ENCODE results near the gene KCNK10.

Gene KCNK10, protein sequence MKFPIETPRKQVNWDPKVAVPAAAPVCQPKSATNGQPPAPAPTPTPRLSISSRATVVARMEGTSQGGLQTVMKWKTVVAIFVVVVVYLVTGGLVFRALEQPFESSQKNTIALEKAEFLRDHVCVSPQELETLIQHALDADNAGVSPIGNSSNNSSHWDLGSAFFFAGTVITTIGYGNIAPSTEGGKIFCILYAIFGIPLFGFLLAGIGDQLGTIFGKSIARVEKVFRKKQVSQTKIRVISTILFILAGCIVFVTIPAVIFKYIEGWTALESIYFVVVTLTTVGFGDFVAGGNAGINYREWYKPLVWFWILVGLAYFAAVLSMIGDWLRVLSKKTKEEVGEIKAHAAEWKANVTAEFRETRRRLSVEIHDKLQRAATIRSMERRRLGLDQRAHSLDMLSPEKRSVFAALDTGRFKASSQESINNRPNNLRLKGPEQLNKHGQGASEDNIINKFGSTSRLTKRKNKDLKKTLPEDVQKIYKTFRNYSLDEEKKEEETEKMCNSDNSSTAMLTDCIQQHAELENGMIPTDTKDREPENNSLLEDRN

DNA sequence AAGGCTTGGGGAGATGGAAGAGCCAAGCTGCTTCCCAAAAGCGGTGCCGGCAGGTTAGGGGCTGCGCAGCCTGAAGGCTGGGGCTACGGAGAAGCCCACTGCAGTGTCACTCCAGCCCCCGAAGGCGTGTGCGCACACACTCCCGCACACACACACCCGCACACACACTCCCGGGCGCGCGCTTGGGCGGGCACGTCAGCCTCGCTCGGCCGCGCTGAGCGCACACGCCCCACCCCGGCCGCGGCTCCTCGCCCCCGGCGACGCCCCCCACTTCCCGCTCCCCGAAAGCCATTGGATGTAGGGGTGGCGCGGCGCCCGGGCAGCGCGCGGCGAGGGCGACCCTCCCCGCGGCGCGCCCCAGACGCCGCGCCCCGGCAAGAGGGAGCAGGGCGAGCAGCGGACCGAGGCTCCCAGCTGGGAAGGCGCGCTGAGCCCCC is at the start of gene KCNK10:
Gene KCNK10 (minus strand): TSS at position 184 of the 437 bp plus-strand sequence. CDS start 471 bp downstream, outside the sequence.
- no peak for DNase-seq

DNA sequence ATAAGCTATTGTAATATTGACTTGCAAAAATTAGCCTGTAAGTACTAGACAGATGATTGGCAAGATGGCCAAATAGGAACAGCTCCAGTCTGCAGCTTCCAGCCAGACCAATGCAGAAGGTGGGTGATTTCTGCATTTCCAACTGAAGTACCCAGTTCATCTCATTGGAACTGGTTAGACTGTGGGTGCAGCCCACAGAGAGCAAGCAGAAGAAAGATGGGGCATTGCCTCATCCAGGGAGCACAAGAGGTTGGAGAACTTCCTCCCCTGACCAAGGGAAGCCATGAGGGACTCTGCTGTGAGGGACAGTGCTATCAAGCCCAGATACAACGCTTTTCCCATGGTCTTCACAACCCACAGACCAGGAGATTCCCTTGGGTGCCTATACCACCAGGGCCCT is 46.4 kb upstream of the KCNK10 start:
- DNase-seq, result no peak

DNA sequence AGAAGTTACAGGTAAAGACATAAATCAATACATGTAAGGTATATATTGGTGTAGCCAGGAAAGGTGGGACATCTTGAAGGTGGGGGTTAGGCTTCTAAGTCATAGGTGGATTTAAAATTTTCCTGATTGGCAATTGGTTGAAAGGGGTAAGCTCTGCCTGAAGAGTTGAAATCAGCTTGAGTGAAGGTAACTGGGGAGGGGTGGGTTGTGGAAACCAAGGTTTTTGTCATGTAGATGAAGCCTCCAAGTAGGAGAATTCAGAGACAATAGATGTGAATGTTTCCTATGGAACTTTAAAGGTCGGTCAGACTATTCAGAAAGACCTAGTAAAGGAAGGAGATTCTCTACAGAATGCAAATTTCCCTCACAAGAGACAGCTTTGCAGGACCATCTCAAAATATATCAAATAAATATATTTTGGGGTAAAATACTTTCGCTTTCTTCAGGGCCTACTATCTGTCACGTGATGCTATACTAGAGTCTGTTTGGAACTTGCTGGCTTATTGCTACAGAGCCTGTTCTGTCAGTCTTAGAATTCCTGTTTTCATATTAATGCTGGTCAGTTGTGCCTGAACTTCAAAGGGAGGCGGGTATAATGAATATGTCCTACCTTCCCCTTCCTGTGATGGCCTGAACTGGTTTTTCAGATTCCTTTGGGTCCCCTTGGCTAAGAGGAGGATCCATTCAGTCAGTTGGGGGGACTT is 41.8 kb upstream of the KCNK10 start:
- DNase-seq, result no peak

DNA sequence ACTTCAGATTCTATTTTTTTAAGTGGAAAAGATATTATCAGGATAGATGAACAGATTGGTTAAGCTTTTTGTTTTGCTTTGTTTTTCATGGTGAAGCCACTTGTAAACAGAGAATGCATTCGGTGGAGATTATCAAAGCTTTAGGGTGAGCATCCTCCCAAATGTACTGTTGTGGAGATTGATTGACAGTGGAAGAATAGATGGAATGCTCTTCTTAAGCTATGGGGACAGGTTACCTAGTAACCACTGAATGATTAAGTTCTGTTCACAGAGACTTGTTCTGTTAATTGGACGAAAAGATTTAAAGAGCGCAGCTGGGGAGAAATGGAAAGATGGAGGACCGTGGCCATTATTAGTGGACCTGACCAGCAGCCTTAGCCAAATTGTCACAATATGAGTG is 40.6 kb upstream of the KCNK10 start:
- no peak for DNase-seq

DNA sequence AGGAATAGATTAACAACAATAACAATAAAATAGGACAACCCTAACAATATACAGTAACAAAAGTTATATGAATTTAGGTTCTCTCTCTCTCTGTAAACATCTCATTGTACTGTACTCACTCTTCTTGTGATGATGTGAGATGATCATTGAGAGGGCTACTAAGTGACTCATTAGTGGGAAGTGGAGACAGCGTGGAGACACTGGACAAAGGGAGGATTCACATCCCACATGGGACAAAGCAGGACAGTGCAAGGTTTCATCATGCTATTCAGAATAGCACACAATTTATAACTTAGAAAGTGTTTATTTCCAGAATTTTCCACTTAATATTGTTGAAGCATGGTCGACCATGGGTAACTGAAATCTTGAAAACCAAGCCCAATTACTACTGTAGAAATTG is 36.4 kb upstream of the KCNK10 start:
- no peak for DNase-seq

DNA sequence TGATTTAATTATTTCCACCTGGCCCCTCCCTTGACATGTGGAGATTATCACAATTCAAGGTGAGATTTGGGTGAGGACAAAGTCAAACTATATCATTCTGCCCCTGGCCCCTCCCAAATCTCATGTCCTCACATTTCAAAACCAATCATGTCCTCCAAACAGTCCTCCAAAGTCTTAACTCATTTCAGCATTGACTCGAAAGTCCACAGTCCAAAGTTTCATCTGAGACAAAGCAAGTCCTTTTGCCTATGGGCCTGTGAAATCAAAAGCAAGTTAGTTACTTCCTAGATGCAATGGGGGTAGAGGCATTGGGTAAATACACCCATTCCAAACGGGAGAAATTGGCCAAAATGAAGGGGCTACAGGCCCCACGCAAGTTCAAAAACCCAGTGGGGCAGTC is 31.3 kb upstream of the KCNK10 start:
- no peak for DNase-seq

DNA sequence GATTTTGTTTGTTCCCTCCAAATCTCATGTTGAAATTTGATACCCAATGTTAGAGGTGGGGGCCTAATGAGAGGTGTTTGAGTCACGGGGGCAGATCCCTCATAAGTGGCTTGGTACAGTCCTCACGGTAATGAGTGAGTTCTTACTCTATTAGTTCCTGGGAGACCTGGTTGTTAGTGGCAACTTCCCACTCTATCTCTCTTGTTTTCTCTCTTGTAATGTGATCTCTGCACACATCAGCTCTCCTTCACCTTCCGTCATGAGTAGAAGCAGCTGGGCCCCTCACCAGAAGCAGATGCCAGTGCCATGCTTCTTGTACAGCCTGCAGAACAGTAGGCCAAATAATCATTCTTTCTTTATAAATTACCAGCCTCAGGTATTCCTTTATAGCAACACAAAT is 29.6 kb upstream of the KCNK10 start:
- no peak for DNase-seq

DNA sequence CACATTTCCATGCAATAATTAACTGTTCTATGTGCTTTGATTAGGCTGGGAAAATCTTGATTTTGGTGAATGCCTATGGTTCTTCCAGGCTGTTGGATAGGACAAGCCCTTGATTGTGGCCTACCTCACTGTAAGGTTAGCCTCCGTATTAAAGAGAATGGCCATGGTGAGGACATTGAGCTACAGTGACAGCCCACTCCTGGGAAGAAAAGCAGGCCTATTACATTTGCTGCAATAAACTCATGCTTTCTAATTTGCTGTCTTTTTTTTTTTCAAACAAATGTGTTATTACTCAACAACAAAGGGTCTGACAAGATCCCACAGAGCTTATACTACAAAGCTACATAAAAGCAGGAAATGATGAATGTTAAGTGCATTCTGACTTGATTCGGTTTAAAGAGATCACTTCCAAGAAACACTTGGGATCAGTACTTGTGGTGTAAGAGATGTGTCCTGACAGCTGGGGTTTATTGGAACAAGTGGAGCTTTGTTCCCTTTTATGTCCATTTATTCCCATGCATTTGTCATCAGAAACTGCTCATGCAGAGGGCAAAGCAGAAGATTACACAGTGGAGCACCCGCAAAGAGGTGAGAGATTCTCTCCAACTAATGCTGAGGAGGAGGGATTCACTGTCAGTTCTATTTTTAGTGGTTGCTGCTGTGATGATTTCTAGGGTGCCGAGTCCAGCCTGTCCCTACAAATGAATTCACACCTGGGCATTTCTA is 29.1 kb upstream of the KCNK10 start:
- DNase-seq, result no peak

DNA sequence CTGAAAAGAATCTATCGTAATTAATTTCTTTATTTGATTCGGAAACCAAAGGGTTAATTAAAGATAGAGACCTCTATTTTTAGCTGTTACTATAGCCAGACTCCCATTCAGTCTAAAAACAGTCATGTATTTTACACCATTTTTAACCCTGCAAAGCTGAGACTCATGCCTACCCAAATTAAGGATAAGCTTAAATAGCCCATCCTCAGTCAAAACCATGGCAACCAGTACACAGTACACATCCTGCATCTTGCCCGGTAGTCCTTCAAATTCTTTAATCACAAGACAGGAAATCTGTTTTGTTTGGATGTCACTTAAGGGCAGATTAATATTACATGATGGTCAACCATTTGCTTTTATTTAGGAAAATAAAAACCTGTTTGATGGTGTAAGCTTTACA is 25.5 kb upstream of the KCNK10 start:
- no peak for DNase-seq

DNA sequence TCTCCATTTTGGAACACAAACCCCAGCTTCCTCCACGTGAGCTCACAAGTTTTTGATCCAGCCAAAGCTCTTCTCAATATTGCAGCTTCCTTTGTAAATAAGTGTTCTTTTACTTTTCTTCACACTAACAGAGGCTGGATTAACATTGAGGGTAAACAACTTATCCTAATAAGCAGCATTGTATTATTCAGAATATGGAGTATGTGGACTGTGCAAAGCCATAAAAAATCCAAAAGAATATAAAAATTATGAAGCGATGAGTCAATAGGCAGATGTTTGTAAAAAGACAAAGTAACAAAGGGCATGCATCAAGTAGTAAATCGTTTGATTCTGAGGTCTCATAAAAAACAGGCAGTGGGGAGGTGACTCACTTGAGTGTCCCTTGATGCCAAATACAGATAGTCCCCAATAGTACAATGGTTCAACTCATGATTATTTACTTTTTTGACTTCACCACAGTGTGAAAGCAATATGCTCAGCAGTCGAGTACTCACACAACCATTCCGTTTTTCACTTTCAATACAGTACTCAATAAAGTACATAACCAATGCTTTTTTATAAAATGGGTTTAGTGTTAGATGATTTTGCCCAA is 23.1 kb upstream of the KCNK10 start:
- DNase-seq, result no peak

DNA sequence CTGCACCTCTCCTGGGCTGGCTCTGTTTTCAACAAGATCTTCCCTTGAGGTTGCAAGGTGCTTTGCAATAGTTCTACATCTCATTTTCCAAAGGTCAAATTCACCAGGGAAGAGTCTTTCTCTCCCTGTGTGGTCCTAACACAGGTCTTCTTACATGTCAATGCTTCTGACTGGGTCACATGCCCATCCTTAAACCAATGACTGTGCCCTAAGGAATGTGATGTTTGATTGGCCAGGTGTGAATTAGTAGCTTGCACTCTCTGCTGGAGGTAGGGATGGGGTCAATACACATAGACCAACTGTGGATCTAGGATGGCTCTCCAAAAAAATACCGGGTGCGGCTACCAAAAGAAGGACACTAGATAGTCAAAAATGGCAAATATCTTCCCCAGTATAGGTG is 19.9 kb upstream of the KCNK10 start:
- no peak for DNase-seq

DNA sequence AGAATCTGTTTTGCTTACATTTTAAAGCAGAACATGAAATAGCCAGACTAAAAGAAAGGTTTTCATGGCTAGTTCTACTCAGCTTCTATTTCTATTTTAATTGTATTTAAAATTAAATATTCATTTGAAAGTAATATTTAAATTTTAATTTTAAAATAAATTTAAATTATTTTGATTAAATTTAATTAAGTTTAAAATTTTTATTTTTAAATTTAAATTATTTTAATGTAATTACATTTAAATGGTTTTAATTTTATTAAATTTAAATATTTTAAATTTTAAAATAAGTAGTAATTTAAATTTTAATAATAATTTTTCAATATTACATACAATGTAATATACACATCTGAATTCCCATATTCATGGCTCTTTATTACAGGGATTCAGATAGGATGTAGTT is 17.3 kb upstream of the KCNK10 start:
- no peak for DNase-seq

DNA sequence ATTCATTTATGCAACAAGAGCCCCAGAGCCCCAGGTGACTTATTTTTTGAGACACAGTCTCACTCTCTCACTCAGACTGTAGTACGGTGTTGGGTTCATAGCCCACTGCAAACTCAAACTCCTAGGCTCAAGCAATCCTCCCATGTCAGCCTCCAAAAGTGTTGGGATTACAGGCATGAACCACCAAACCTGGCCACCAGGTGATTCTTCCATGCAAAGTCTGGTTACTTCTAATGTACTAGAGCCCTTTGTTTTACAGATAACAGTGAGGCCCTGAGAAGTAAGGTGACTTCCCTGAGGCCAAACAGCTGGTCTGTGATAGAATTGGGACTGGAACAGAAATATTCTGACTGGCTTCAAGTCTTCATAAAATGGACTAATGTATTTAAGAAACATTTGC is 10.0 kb upstream of the KCNK10 start:
- no peak for DNase-seq

DNA sequence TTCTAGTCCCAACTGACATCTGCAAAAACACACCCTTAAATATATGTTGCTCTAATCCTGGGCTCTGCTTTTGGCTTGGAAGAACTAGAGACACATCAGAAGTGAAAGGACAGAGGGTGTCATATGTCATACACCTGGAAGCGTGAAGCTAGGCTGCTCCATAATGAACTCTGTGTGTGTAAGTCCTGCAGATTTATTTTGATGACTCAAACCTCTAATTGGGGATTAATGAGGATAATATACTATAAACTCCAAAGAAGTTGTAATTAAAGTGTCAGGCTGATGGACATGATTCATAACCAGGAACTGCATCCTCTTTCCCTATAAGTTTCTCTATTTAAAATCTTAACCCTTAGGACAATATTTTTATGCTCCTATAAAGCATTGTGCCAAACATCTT is 4.4 kb upstream of the KCNK10 start:
- DNase-seq, result no peak

DNA sequence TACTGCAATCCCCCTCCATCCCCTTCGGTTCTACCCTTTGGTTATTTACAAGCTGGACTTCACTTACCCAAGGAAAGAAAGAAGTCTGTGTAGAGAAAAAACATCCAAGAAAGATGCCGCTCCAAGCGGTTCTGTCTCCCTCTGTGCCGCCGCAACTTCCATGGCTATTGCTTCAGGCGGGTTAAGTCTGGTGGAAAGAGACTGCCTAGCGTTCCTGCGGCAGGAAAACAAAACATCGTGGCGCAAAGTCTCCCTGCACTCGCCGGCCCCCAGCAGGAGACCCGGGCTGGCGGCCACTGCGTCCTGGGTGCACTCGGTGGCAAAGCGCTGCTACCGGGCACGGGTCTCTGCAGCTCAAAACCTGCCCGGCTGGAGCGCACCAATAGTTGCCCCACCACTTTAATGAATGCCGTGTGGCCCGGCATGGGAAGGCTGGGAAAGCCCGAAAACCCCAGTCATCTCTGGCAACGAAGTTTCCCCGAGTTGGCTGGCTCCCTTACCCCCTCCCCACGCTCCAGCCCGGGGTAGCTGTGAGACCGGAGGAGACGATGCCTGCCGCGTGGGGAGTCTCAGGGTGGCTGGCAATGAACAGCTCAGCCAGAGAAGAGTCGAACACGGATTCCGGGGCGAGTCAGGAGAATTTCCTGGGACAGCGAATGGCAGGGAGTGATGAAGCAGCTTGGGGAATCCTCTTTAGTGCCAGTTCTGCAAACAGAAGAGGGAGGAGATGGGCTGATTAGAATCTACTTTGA is 3.5 kb upstream of the KCNK10 start:
- no peak for DNase-seq

DNA sequence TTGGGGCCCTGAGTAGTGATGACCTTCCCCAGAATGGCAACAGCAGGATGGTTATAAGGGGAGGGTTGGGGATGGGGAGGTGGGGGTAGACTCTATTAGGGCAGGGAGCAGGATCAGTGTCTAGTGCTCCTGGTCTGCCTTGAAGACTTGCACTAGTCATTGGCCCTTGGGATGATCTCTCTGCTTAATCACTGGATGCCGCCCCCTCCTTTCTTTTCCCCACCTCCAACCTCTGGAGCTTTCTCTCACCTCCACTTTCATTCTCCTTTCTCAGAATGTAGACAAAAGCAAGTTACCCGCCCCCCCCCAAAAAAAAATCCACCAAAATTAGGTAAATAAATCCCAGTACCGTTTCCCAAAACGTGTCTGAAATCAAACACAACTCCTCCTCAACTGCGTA is 2.8 kb upstream of the KCNK10 start:
- DNase-seq, result no peak

DNA sequence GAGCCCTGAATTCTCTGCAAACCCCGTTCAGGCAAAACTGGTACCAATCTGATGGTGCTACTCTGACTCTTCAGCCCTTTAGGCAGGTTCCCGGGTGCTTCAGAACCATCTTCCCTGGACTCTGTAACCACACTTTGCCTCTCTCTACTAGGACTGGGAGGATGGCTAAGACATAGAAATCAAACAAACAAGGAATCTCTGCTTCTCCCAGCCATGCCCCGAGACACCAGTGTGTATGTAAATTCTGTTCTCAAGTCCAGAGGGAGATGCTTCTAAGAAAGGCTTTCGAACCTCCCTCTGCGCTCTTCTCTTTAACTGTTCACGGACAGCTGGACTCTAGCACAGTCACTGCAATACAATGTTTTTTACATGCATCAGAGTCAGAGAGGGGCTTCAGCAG is 1.9 kb upstream of the KCNK10 start:
- no peak for DNase-seq

DNA sequence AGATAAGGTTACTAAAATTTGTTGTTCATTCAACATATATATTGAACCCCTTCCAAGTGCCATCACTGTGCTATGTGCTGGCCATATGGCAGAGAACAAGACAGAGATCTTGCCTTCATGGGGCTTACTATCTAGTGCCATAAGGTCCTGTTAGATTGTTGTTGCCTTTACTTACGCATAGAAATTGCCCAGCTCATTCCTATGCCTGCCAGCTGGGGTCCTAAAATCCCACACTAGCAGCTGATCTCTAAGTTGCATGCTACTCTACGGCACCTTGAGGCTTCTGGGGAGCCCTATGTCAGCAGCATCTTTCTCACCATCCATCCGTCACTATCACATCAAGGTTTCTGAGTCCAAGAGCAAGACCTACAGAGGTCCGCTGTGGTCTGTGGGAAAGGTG is 1.4 kb upstream of the KCNK10 start:
- no peak for DNase-seq

DNA sequence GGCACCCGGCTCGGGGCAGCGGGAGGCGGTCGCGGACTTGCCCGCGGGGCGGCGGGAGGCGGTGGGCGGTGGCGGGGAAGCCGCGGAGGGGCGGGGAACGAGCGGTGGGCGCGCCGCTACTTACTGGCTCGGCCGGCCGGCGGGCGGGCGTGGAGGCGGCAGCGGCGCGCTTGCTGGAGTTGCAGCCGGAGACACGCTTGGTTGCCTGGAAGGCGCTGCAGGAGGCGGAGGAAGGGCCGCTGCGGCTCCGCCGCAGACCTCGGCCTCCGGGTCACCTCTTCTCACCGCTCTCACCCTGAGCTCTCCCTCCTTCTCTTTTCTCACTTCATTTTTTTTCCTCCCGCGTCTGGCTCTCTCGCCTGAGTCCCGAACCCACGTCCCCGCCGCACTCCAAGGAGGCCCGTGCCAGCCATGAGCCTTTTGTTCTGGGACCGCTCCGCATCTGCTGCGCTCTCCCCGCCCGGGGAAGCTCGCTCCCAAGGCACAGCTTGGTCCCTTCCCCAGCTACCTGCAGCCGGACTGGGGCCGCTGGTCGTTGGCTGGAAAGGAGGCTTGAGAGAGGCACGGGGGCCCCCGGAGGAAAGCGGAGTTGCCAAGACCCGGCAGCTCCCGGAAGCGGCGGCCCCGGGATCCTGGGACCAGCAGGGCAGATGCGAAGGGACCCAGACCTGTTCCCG is 592 bp upstream of the KCNK10 start:
- peak; percentile 21 for DNase-seq

DNA sequence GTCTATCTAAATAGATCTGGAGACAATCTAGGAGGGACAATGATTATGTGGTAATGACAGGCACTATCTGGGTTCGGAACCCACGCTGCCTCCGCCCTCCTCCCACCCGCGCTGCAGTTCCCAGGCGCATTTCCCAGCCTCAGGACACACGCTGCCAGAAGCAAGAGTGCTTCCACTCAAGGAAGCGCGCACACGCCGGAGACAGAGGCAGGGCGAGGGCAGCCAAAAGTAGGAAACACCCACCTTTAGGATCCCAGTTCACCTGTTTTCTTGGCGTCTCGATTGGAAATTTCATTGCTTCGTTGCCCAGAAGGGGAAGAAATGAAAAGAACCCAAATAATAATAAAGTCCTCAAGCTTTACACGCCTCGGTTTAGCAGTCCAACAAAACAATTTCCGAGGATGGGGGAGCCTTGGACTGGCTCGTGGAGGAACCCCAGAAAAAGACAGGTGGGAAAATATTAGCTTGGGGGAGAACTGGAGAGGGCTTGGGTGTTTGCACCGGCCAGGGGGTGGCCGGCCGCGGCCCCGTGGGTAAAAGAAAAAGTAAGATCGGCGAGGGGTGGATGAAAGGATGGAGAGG is 474 bp downstream of the KCNK10 start:
- DNase-seq, result no peak
